Upper lobe of left lung (tissue), 4 donors: ENCODE data around the gene TAF9.

ENCODE experiments used
- CTCF ChIP-seq, 6 experiments: fragments of 450-650 bp in 4 of 6; fragments of 200-600 bp in 2 of 6; sonication (generic) in 2 of 6; IDR thresholded peaks; one replicate each; pipeline ENCODE4 v1.5.1; 2016 to 2019; ENCODE audit warnings: antibody characterized with exemption in 6 of 6
- POLR2A ChIP-seq, 4 donors: fragments of 450-650 bp; IDR thresholded peaks; one replicate each; pipeline ENCODE4 v1.5.1; 2016 to 2017; ENCODE audit warnings: antibody characterized with exemption in 4 of 4, mild to moderate bottlenecking in 2 of 4
- POLR2AphosphoS5 ChIP-seq, 2 donors: sonication (generic); formaldehyde crosslinking; IDR thresholded peaks; one replicate each; pipeline ENCODE4 v1.5.1; 2017; ENCODE audit warnings: antibody characterized with exemption in 2 of 2

GRCh38 chr5:69315972-69316371 is 53.3 kb downstream of the TAF9 start:
- no peak for TF ChIP-seq POLR2AphosphoS5 (IDR thresholded peaks at IDR 0.05)
- TF ChIP-seq CTCF (IDR thresholded peaks at IDR 0.05): no peak
- no peak for TF ChIP-seq POLR2A (IDR thresholded peaks at IDR 0.05)
